ENCODE results near the gene ADAMTSL3. TPM values are rescaled to one million over a fixed set of nuclear protein-coding genes. Genes with fewer than 3 reads are reported as not detected.

Gene ADAMTSL3
- total RNA-seq, 1 experiment from 2014 or later = 0.05 TPM

- no peak for DNase-seq (ENCODE audit: low read depth, low spot score)
- intact Hi-C loops (cut with micrococcal nuclease) = no loop called here
- H3K4me3 ChIP-seq (replicated peaks in 1 of 2; ENCODE audit: low read depth in 1 of 2, low read length in 2 of 2) = no peak overlapping the region
- H3K4me1 ChIP-seq (ENCODE audit: control insufficient read depth in 1 of 2, insufficient read depth in 2 of 2, low read length in 2 of 2) = 0 out of 4 replicates have a peak, but pooled peaks cover 0 to 2% of the 10 kb centered on the region in 2 experiments
- no peak for ATAC-seq
- H3K9me2 ChIP-seq (ENCODE audit: insufficient read depth) = no peaks in the 10 kb centered on the region
- no TSS peak for BruUV-seq (replicated peaks)
- H3K36me3 ChIP-seq (ENCODE audit: control insufficient read depth in 1 of 2, insufficient read depth in 2 of 2, low read length in 2 of 2) = no peaks in the 10 kb centered on the region
- H3K9ac ChIP-seq (ENCODE audit: low read length) = no peak overlapping the region
- H3K9me3 ChIP-seq (ENCODE audit: control insufficient read depth in 1 of 2, insufficient read depth in 1 of 2, low read depth in 1 of 2, low read length in 2 of 2) = no peaks in the 10 kb centered on the region
- H4K20me1 ChIP-seq (ENCODE audit: insufficient read depth) = no peaks in the 10 kb centered on the region
- H3K27ac ChIP-seq (ENCODE audit: low read depth, low read length) = no peak overlapping the region
- peaks cover 20% of the 10 kb centered on the region; the same call in 1 of the 2 replicates for H3K27me3 ChIP-seq (ENCODE audit: insufficient read depth, low read length)
- ChIA-PET RAD21 (ENCODE audit: low non-redundant PET in 1 of 2, low total read pairs in 2 of 2, uncharacterized antibody in 2 of 2, unreplicated experiment in 2 of 2) (no interaction called here), POLR2A (no interaction called here), CTCF (no interaction called here)
- H3K4me2 ChIP-seq (ENCODE audit: low read length) = no peak overlapping the region
- no peak for TF ChIP-seq YY1 (IDR thresholded peaks at IDR 0.05; ENCODE audit: extremely low read depth, insufficient replicate concordance, low read depth, low read length)
- TF ChIP-seq EGR1 (IDR thresholded peaks at IDR 0.05; ENCODE audit: low read depth) = no peak
- TF ChIP-seq POLR2A (IDR thresholded peaks at IDR 0.05; ENCODE audit: borderline replicate concordance, extremely low read depth, insufficient read depth, insufficient read length) = no peak
- no peak for TF ChIP-seq REST (IDR thresholded peaks at IDR 0.05; ENCODE audit: low read depth)
- no peak for TF ChIP-seq TCF7L2 (IDR thresholded peaks at IDR 0.05; ENCODE audit: borderline replicate concordance, extremely low read depth, insufficient read depth, insufficient read length)
- no peak for TF ChIP-seq CBX3 (IDR thresholded peaks at IDR 0.05; ENCODE audit: low read depth)
- no peak for TF ChIP-seq ELF1 (IDR thresholded peaks at IDR 0.05; ENCODE audit: borderline replicate concordance, low read depth)
- no peak for TF ChIP-seq POLR2AphosphoS5 (IDR thresholded peaks at IDR 0.05; ENCODE audit: low read depth, low read length)
- TF ChIP-seq RAD21 (IDR thresholded peaks at IDR 0.05; ENCODE audit: low read depth) = no peak
- no peak for TF ChIP-seq CEBPB (IDR thresholded peaks at IDR 0.05; ENCODE audit: low read depth)
- TF ChIP-seq SRF (IDR thresholded peaks at IDR 0.05; ENCODE audit: low read depth) = no peak
- no peak for TF ChIP-seq SP1 (IDR thresholded peaks at IDR 0.05; ENCODE audit: low read depth)
- no peak for TF ChIP-seq EZH2 (IDR thresholded peaks at IDR 0.05)
- no peak for TF ChIP-seq EZH2phosphoT487 (IDR thresholded peaks at IDR 0.05; ENCODE audit: borderline replicate concordance)
- no peak for TF ChIP-seq ZNF274 (IDR thresholded peaks at IDR 0.05; ENCODE audit: low read depth, low read length)
- TF ChIP-seq, protein P1, sequence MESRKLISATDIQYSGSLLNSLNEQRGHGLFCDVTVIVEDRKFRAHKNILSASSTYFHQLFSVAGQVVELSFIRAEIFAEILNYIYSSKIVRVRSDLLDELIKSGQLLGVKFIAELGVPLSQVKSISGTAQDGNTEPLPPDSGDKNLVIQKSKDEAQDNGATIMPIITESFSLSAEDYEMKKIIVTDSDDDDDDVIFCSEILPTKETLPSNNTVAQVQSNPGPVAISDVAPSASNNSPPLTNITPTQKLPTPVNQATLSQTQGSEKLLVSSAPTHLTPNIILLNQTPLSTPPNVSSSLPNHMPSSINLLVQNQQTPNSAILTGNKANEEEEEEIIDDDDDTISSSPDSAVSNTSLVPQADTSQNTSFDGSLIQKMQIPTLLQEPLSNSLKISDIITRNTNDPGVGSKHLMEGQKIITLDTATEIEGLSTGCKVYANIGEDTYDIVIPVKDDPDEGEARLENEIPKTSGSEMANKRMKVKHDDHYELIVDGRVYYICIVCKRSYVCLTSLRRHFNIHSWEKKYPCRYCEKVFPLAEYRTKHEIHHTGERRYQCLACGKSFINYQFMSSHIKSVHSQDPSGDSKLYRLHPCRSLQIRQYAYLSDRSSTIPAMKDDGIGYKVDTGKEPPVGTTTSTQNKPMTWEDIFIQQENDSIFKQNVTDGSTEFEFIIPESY (IDR thresholded peaks at IDR 0.05; ENCODE audit: extremely low read depth, insufficient replicate concordance, low read length) = no peak
- no peak overlapping the region for H2AFZ ChIP-seq (ENCODE audit: low read depth, low read length, poor library complexity, severe bottlenecking)
- no peaks in the 10 kb centered on the region for H3K79me2 ChIP-seq (ENCODE audit: insufficient read depth, low read length)
These were observed 161.6 kb downstream of the ADAMTSL3 start for GRCh38 chr15:83815506-83815905.

All from HCT116 (cell line).